DOHH2 (cell line): ENCODE data around the gene LARGE1.

ENCODE experiments used
- CTCF ChIP-seq: fragments of 200-600 bp; sonication (generic); IDR thresholded peaks from one replicate; pipeline ENCODE4 v1.5.1; 2014; ENCODE audit warnings: antibody characterized with exemption, mild to moderate bottlenecking, low read depth, low read length; ENCODE audit not compliant: poor library complexity, severe bottlenecking
- EZH2phosphoT487 ChIP-seq: fragments of 200-600 bp; sonication (generic); IDR thresholded peaks from 2 replicates; pipeline ENCODE4 v1.6.1; 2017; ENCODE audit warnings: borderline replicate concordance, mild to moderate bottlenecking, antibody characterized with exemption, low read length, moderate library complexity, mixed read lengths

GRCh38 chr22:33962409-33962808 lies 42.1 kb upstream of the LARGE1 start:
- no peak for TF ChIP-seq CTCF
- TF ChIP-seq EZH2phosphoT487, result no peak
